GM12872 (cell line): ENCODE data around the gene AUTS2.

Experiments
- CTCF ChIP-seq: IDR thresholded peaks from 3 replicates; pipeline ENCODE4 v1.5.1; 2011; ENCODE audit warnings: low read depth, mild to moderate bottlenecking, low read length, moderate library complexity; ENCODE audit not compliant: insufficient read depth

Gene AUTS2

GRCh38 chr7:69608878-69609277 lies 10.6 kb downstream of the AUTS2 start:
- TF ChIP-seq CTCF, result no peak

- no peak for TF ChIP-seq CTCF
These were observed 11.5 kb downstream of the AUTS2 start for GRCh38 chr7:69609541-69610373.

GRCh38 chr7:69610374-69611084 lies 12.3 kb downstream of the AUTS2 start:
- TF ChIP-seq CTCF, result no peak

GRCh38 chr7:69612981-69613380 lies 14.7 kb downstream of the AUTS2 start:
- no peak for TF ChIP-seq CTCF

- TF ChIP-seq CTCF, result no peak
These were observed 15.6 kb downstream of the AUTS2 start for GRCh38 chr7:69613846-69614245.

GRCh38 chr7:69615685-69616084 lies 17.4 kb downstream of the AUTS2 start:
- TF ChIP-seq CTCF, result no peak

- no peak for TF ChIP-seq CTCF
These were observed 19.1 kb downstream of the AUTS2 start for GRCh38 chr7:69617364-69617763.
